Measurements from ENCODE around the gene NTNG2. TPM values are rescaled to one million over a fixed set of nuclear protein-coding genes. Genes with fewer than 3 reads are reported as not detected.
A peak's percentile ranks its signal among the peaks of the same experiment; 100 is the strongest.

Gene NTNG2
- total and polyA plus RNA-seq, 9 of the 15 experiments (the other 6 are each of a cell fraction or from before 2014, with no cell fraction given) = 0.01 to 0.11 (median 0.09) TPM; not detected in 6

- TF ChIP-seq ZNF318 (IDR thresholded peaks at IDR 0.05; ENCODE audit: borderline replicate concordance in 1 of 2, low read depth in 1 of 2) (no peak), HDAC6 (IDR thresholded peaks at IDR 0.05; ENCODE audit: low read depth, low read length) (no peak), SRSF7 (optimal IDR thresholded peaks at IDR 0.05; ENCODE audit: low read depth, low read length) (no peak), DMBX1 (CRISPR knock-in tag; IDR thresholded peaks at IDR 0.05; ENCODE audit: borderline replicate concordance) (no peak), NRF1 (conservative IDR thresholded peaks at IDR 0.05 in 1 of 2, IDR thresholded peaks at IDR 0.05 in 1 of 2) (peak; percentile 66 to 70), TFAP4 (CRISPR knock-in tag; IDR thresholded peaks at IDR 0.05; ENCODE audit: borderline replicate concordance) (peak; percentile 56; the same call in 1 of the 2 replicates), GATAD2A (IDR thresholded peaks at IDR 0.05) (no peak), TAF1 (IDR thresholded peaks at IDR 0.05; ENCODE audit: control insufficient read depth, extremely low read depth, insufficient read depth, low read length, severe bottlenecking) (peak; percentile 24), DNMT1 (IDR thresholded peaks at IDR 0.05) (no peak), POLR2G (IDR thresholded peaks at IDR 0.05; ENCODE audit: low read depth, low read length) (peak; percentile 71), ZNF785 (CRISPR knock-in tag; IDR thresholded peaks at IDR 0.05) (no peak), SNIP1 (IDR thresholded peaks at IDR 0.05; ENCODE audit: low read depth) (no peak)
- TF ChIP-seq, protein P1, sequence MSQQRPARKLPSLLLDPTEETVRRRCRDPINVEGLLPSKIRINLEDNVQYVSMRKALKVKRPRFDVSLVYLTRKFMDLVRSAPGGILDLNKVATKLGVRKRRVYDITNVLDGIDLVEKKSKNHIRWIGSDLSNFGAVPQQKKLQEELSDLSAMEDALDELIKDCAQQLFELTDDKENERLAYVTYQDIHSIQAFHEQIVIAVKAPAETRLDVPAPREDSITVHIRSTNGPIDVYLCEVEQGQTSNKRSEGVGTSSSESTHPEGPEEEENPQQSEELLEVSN (IDR thresholded peaks at IDR 0.05; ENCODE audit: borderline replicate concordance in 1 of 2, extremely low read depth in 1 of 2, insufficient read depth in 1 of 2, insufficient read length in 1 of 2, low read depth in 1 of 2, low read length in 1 of 2, poor library complexity in 1 of 2, severe bottlenecking in 1 of 2) = peak; percentile 86 to 95
Measured at GRCh38 chr9:132240841-132241482, 79.1 kb downstream of the NTNG2 start (continued).
